ENCODE data around the gene NCKAP5. TPM values are rescaled to one million over a fixed set of nuclear protein-coding genes. Genes with fewer than 3 reads are reported as not detected.

NCKAP5 gene
- total and polyA plus RNA-seq, 2 of the 8 experiments (the other 6 are each of a cell fraction or from before 2014, with no cell fraction given): 0.27 to 0.86 TPM

- TF ChIP-seq RAD21 (IDR thresholded peaks at IDR 0.05 in 1 of 2, conservative IDR thresholded peaks at IDR 0.05 in 1 of 2; ENCODE audit: low read depth in 2 of 2, low read length in 2 of 2) (no peak), SP1 (IDR thresholded peaks at IDR 0.05; ENCODE audit: low read depth, low read length) (no peak), ZNF274 (IDR thresholded peaks at IDR 0.05; ENCODE audit: borderline replicate concordance, extremely low read depth, low read length) (no peak), GTF2F1 (IDR thresholded peaks at IDR 0.05; ENCODE audit: borderline replicate concordance, low read depth, low read length) (no peak), JUND (IDR thresholded peaks at IDR 0.05; ENCODE audit: low read length) (no peak), KDM5A (IDR thresholded peaks at IDR 0.05; ENCODE audit: low read length) (no peak), YY1 (IDR thresholded peaks at IDR 0.05; ENCODE audit: low read depth, low read length) (no peak), SRF (IDR thresholded peaks at IDR 0.05; ENCODE audit: low read depth, low read length) (no peak), EP300 (IDR thresholded peaks at IDR 0.05; ENCODE audit: borderline replicate concordance in 1 of 2, low read depth in 2 of 2, low read length in 2 of 2) (no peak), CBX8 (IDR thresholded peaks at IDR 0.05; ENCODE audit: borderline replicate concordance, low read depth, low read length) (no peak)
Observed at GRCh38 chr2:132678483-132678882, 889.8 kb downstream of the NCKAP5 start (continued).
